ENCODE results near the gene DYNLL2. TPM values are rescaled to one million over a fixed set of nuclear protein-coding genes. Genes with fewer than 3 reads are reported as not detected.
"Not testable (repeated sequence)": the region's sequence is repeated elsewhere in the genome, so short reads cannot be mapped to it uniquely, and the experiment has no call there.

Gene DYNLL2
- total RNA-seq, 1 donor, result 9.8 TPM

GRCh38 chr17:58121925-58122324, 38.7 kb downstream of the DYNLL2 start:
- Histone ChIP-seq H3K27ac (ENCODE audit: low read depth, low read length) (no peak overlapping the region), H3K79me2 (ENCODE audit: insufficient read depth, low read length) (no peaks in the 10 kb centered on the region), H3K4me3 (ENCODE audit: insufficient read depth, low read length) (no peak overlapping the region), H3K4me2 (ENCODE audit: insufficient read depth, low read length) (no peak overlapping the region), H4K20me1 (ENCODE audit: insufficient read depth, low read length) (no peaks in the 10 kb centered on the region), H3K36me3 (ENCODE audit: insufficient read depth, low read length) (no peaks in the 10 kb centered on the region), H3K4me1 (ENCODE audit: insufficient read depth, low read length) (no peaks in the 10 kb centered on the region), H3K9me3 (ENCODE audit: low read depth, low read length) (no peaks in the 10 kb centered on the region), H2AFZ (ENCODE audit: low read length) (no peak overlapping the region), H3K27me3 (ENCODE audit: insufficient read depth, low read length) (no peaks in the 10 kb centered on the region)
- peak; percentile 65 for DNase-seq (ENCODE audit: insufficient read length, low spot score, missing footprints)
- peak; percentile 25 for TF ChIP-seq CTCF (IDR thresholded peaks at IDR 0.05; ENCODE audit: extremely low read depth, low read depth, low read length)

GRCh38 chr17:58127846-58128245, 44.6 kb downstream of the DYNLL2 start:
- no peak for DNase-seq (ENCODE audit: insufficient read length, low spot score, missing footprints)
- H3K4me1 ChIP-seq (ENCODE audit: insufficient read depth, low read length), result no peaks in the 10 kb centered on the region
- H3K4me2 ChIP-seq (ENCODE audit: insufficient read depth, low read length), result no peak overlapping the region
- no peaks in the 10 kb centered on the region for H3K36me3 ChIP-seq (ENCODE audit: insufficient read depth, low read length)
- no peak overlapping the region for H2AFZ ChIP-seq (ENCODE audit: low read length)
- TF ChIP-seq CTCF (IDR thresholded peaks at IDR 0.05; ENCODE audit: extremely low read depth, low read depth, low read length), result no peak
- H4K20me1 ChIP-seq (ENCODE audit: insufficient read depth, low read length), result no peaks in the 10 kb centered on the region
- no peaks in the 10 kb centered on the region for H3K79me2 ChIP-seq (ENCODE audit: insufficient read depth, low read length)
- no peak overlapping the region for H3K4me3 ChIP-seq (ENCODE audit: insufficient read depth, low read length)
- H3K27ac ChIP-seq (ENCODE audit: low read depth, low read length), result no peak overlapping the region
- no peaks in the 10 kb centered on the region for H3K27me3 ChIP-seq (ENCODE audit: insufficient read depth, low read length)
- H3K9me3 ChIP-seq (ENCODE audit: low read depth, low read length), result no peaks in the 10 kb centered on the region

- H3K36me3 ChIP-seq (ENCODE audit: insufficient read depth, low read length); DNase-seq (ENCODE audit: insufficient read length, low spot score, missing footprints); H3K27me3 ChIP-seq (ENCODE audit: insufficient read depth, low read length); H3K27ac ChIP-seq (ENCODE audit: low read depth, low read length); H4K20me1 ChIP-seq (ENCODE audit: insufficient read depth, low read length); H3K9me3 ChIP-seq (ENCODE audit: low read depth, low read length); H2AFZ ChIP-seq (ENCODE audit: low read length); H3K4me3 ChIP-seq (ENCODE audit: insufficient read depth, low read length); H3K4me1 ChIP-seq (ENCODE audit: insufficient read depth, low read length); H3K79me2 ChIP-seq (ENCODE audit: insufficient read depth, low read length); H3K4me2 ChIP-seq (ENCODE audit: insufficient read depth, low read length): not testable (repeated sequence)
These were observed 49.5 kb downstream of the DYNLL2 start for GRCh38 chr17:58132697-58133096.

GRCh38 chr17:58136669-58137279, 53.6 kb downstream of the DYNLL2 start:
- DNase-seq (ENCODE audit: insufficient read length, low spot score, missing footprints), result no peak

More at GRCh38 chr17:58136669-58137279, 53.6 kb downstream of the DYNLL2 start:
- Histone ChIP-seq H3K4me3 (ENCODE audit: insufficient read depth, low read length) (no peak overlapping the region), H3K9me3 (ENCODE audit: low read depth, low read length) (no peaks in the 10 kb centered on the region), H4K20me1 (ENCODE audit: insufficient read depth, low read length) (no peaks in the 10 kb centered on the region), H2AFZ (ENCODE audit: low read length) (no peak overlapping the region), H3K4me1 (ENCODE audit: insufficient read depth, low read length) (no peaks in the 10 kb centered on the region), H3K79me2 (ENCODE audit: insufficient read depth, low read length) (no peaks in the 10 kb centered on the region), H3K4me2 (ENCODE audit: insufficient read depth, low read length) (no peak overlapping the region), H3K36me3 (ENCODE audit: insufficient read depth, low read length) (no peaks in the 10 kb centered on the region), H3K27ac (ENCODE audit: low read depth, low read length) (no peak overlapping the region), H3K27me3 (ENCODE audit: insufficient read depth, low read length) (no peaks in the 10 kb centered on the region)
- TF ChIP-seq CTCF (IDR thresholded peaks at IDR 0.05; ENCODE audit: extremely low read depth, low read depth, low read length), result peak; percentile 29
